ENCODE data around the gene ZNF629.
"Not testable (repeated sequence)": the region's sequence is repeated elsewhere in the genome, so short reads cannot be mapped to it uniquely, and the experiment has no call there.

The ZNF629 gene

DNA sequence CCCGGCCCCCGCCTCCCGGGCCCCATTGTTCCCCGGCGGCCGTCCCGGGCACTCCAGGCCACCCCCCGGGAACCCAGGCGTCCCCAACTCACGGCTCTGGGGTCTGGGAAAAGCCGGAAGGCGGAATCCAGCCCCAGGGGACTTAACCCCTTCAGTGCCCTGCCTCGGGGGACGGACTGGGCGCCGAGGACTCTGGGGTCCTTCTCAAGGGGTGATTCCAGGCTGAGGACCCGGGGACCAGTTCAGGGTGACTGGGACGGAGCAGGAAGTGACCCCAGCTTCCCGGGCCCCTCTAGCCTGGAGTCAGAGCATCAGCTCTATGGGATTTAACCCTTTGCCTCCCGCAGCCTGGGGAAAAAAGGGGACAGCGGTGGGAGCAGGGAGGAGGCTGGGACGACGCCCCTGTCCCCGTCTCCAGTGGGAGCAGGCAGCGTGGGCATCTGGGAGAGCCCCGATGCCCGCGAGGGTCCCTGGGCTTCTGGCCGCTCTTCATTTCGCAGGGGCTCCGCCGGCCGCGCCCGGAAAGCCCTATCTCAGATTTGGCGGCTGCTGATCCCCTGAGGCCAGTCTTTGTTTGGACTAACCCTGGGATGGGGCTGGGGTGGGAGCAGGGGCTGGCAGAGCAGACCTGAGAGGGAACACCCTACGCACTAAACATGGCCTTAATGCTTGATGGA is at the start of gene ZNF629:
Gene ZNF629 (minus strand): TSS at position 270 of the 677 bp plus-strand sequence. CDS start 2,723 bp downstream, outside the sequence.
- peak; percentile 67 for DNase-seq

DNA sequence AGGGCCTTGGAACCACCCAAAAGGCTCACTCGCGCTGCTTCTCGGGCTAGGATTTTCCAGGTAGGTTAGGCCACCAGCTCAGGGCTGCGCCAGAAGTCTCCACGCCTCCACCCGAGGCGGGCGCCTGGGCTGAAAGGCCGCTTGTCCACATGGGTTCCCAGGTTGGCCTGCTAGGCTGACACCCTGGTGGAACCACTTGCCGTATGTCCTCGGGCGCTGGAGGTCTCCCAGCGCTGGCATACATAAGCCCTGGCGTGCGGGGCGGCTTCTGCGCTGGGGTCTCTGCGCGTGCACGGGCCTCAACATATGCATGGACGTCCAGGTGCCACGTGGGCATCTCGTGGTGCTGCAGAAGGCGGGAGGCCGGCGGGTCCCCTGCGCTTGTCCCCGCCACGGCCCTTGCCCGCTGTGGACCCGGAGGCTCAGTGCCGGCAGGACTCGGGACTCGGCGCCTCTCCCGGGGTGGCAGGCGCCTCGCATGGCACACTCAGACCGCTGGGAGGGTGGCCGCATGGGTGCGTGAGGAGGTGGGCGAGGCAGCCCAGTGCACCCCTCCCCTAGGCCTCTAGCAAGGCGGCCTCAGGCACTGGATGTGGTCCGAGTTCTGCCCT is 47.2 kb upstream of the ZNF629 start:
- no peak for DNase-seq

DNA sequence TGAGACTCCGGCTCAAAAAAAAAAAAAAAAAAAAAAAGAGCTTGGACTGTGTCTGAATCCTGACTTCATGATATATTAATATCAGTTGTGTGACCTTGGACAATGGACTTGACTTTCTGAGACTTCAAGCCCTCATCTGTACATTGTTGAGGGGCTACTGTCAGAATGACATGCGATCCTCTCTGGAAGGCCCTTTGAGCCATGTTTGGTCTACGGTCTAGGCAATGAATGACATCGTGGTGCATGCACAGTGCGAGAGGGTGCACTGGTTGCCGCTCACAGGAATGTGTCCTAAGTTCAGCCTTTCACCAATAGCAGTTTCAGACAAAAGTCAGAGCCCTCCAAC is 43.0 kb upstream of the ZNF629 start:
- no peak for DNase-seq

DNA sequence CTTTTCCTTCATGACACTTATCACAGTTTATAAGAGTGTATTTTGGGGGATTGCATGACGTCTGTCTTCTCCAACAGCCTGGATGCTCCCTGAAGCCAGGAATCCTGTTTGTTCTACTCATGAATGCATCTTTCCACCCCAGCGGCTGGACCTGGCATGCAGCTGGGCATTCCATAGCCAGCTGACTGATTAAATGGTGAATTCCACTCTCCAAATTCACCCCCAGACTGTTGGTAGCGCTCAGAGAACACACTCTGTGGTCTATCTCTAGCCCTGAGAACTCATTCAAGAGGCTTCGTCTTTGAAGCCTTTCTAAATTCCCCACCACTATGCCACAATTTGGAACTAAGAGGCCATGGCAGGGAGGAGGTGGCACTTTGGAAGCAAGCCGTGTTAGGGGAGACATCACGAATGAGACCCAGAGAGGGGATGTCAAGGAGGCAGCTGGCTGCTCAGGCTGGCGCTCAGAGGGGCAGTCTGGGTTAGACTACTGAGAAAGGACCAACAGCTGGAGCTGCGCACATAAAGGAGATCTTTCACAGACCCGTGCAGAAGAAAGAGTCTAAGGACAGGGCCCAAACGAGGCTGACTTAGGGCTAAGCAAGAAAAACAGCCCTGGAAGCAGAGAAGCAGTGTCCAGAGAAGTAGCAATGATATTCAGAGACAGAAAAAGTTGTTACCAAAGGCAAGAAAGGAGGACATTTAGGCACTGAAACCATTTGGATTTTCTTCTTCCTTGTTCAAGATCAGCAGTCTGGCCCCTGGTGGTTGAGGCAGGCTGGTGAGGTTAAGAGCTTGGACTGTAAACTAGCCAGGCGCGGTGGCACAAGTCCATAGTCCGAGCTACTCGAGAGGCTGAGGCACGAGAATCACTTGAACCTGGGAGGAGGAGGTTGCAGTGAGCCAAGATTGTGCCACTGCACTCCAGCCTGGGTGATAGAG is 42.4 kb upstream of the ZNF629 start:
- no peak for DNase-seq

DNA sequence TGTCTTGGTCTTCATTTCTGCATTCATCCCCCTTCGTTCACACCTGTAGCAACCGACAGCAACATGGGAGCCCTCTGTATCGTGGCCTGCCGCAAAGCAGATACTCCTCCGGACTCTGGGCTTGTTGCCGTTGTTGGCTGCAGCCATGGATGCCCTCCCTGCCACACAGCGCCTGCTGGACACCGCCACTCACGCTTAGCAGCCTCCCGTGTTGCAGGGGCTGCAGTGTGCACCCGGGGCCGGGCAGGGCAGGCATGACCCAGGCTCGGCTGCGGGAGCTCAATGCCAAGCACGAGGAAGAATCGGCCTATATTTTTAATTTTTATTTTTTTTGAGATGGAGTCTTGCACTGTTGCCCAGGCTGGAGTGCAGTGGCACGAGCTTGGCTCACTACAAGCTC is 34.9 kb upstream of the ZNF629 start:
- DNase-seq: no peak

DNA sequence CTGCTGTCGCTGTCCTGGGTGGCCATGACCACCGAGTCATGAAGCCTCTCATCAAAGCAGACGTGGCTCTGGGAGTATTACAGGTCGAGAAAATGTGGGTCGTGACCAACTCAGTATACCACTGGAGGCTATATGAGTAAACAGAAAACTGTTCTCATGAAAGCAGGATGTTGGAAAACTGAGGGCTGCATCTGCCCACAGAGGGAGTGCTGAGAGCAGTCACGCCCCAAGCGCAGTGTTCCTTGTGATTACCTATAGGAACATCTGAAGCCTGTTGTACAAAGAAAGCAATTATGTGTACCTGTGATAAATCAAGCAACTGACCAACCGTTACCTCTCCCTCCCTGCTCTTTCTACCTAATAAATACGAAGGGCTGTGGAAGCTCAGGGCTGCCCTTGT is 34.4 kb upstream of the ZNF629 start:
- not testable (repeated sequence) for DNase-seq

DNA sequence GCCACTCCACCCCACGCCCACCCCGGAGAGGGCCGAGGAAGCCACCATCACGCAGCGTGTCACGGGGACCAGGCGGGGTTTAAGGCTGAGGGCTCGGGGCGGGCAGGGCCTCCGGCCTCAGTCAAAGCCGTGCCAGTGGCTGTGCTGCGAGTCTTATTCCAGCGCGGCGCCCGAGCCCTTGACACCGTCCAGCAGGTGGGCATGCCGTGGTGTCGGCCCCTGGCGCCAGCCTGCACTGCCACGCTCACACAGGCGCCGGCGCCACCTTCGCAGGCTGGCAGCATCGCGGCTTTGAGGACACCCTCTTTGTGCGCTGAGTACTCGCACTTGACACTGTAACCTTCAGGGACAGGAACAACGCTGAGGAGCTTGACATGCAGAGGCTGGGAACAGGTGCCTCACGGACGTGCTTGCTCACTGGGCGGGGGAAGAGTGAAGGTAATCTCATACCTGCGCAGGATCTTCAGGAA is 34.0 kb upstream of the ZNF629 start:
- DNase-seq: no peak

DNA sequence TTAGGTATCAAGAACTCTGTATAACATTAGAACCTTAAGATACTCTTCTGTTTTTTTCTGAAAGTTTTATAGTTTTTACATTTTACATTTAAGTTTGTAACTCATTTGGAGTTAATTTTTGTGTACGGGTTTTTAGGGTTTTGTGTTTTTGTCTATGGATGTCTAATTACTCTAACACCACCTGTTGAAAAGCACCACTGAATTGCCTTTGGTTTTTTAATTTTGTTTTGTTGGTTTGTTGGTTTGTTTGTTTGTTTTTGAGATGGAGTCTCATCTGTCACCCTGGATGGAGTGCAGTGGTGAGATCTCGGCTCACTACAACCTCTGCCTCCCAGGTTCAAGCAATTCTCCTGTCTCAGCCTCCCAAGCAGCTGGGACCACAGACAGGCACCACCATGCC is 29.8 kb upstream of the ZNF629 start:
- DNase-seq: no peak

DNA sequence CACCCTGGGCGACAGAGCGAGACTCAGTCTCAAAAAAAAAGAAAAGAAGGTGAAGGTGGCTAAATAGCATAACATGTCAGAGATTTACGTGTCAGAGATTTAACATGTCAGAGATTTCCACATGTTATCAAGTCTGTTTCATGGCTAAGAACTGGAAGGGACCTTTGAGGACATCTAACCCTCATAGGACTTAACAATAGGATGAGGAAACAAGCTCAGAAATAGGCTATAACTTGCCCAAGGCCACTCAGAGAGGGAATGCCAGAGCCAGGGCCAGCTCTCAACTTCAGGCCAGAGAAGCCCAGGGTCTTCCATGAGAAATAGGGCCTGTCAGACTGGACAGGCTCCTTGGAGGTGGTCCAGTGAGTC is 26.8 kb upstream of the ZNF629 start:
- no peak for DNase-seq

DNA sequence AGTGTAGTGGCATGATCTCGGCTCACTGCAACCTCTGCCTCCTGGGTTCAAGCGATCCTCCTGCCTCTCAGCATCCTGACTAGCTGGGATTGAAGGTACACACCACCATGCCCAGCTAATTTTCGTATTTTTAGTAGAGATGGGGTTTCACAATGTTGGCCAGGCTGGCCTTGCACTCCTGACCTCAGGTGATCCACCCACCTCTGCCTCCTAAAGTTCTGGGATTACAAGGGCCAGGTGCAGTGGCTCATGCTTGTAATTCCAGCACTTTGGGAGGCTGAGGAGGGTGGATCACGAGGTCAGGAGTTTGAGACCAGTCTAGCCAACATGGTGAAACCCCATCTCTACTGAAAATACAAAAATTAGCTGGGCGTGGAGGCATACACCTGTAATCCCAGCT is 22.7 kb upstream of the ZNF629 start:
- not testable (repeated sequence) for DNase-seq

DNA sequence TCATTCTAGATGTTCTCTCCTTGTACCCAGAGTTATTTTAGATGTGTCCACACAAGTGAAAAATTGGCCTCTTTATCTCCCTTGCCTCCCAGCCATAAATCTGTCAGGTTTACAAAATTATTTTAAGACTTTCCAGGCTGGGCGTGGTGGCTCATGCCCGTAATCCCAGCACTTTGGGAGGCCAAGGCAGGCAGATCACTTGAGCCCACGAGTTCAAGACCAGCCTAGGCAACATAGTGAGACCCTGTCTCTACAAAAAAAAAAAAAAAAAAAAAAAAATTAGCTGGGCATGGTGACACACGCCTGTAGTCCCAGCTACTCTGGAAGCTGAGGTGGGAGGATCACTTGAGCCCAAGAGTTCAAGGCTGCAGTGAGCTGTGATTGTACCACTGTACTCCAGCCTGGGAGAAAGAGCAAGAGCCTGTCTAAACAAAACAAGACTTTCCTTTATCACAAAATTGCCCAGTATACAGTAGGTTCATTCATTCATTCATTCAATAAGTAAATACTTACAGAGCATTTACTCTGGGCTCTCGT is 22.0 kb upstream of the ZNF629 start:
- not testable (repeated sequence) for DNase-seq

DNA sequence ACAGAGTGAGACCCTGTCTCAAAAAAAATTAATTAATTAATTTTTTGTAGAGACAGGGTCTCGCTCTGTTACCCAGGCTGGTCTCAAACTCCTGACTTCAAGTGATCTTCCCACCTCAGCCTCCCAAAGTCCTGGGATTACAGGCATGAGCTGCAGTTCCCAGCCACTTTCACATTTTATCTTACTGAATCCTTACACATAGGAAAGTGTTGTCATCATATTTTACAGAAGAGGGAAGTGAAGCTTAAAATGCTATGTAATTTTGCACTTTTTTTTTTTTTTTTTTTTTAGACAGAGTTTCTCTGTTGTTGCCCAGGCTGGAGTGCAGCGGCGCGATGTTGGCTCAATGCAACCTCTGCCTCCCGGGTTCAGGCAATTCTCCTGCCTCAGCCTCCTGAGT is 21.1 kb upstream of the ZNF629 start:
- DNase-seq: no peak

DNA sequence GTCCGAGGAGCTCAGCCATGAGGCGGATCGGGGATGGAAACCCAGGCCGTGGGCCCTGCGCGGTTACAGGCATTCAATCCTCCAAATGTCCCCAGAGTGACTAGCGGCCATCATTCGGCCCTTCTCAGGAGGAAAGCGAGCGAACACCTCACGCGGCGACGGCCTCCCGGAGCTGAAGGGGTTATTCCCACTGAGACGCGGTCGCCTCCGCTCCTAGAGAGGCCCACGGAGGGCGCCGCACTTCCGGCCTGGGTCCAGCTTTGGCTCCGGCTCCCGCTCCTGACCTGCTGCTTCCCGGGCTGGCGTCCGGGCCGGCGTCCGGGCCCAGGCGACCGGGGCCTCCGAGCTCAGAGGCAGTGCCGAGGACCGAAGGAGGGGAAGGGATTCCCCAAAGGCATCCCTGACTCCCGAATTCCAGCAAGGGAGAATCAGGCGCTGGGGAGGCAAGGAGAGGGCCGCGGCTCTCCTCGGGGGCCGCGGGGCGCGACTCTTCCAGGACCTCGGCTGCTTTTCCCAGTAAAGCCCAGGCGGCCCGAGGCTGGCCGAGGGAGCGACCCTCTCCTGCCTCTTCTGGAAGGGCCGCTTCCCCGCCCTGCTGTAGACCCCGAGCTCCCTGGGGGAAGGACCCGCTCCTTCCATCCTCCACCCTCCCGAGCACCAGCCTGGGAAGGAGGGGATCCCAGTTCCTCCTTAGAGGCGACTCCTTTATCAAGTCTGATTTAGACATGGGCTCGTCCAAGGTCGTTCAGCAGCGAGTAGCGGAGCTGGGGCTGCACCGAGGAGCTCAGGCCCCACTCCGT is 18.6 kb upstream of the ZNF629 start:
- DNase-seq: peak; percentile 68

DNA sequence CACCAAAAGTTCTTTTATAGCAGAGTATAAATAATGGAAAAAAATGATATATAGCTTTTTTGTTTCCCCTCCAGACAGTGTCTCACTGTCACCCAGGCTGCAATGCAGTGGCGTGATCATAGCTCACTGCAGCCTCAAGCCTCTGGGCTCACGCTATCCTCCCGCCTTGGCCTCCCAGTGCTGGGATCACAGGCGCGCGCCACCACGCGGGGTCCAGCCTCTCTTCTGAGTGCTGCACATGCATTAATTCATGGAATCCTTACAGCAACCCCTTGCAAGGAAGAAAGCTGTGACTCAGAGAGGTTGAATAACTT is 18.0 kb upstream of the ZNF629 start:
- no peak for DNase-seq

DNA sequence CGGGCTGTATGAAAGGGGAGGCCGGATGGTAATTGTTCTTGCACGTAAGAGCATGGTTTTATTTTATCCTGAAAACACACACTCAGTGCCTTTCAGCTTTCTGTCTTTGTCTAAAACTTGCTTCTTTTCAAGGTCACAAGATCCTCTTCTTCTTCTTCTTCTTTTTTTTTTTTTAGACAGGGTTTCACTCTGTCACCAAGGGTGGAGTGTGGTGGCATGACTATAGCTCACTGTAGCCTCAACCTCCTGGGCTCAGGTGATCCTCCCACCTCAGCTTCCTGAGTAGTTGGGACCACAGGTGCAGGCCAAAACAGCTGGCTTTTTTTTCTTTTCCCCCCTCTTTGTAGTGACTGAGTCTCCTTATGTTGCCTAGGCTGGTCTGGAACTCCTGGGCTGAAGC is 15.9 kb upstream of the ZNF629 start:
- no peak for DNase-seq

DNA sequence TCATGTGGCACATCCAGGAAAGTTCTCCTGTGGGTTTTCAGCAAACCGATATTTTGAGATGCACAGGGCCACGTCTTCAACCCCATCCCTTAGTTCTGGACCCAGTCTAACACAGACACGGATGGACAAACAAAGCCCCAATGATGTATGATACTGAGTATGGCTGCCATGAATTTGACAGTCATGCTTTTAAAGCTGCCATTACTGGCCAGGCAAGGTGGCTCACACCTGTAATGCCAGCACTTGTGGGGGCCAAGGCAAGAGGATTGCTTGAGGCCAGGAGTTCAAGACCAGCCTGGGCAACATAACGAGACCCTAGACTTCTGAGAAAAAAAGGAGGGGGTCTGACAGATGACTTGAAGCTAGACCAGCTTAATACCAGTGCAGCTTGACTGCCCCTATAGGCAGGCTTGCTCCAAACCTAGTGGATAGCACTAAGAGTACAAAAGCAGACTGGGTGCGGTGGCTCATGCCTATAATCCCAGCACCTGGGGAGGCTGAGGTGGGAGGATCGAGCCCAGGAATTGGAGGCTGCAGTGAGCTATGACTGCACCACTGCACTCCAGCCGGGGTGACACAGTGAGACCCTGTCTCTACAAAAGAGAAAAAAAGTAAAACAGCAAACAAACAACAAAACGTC is 10.8 kb upstream of the ZNF629 start:
- DNase-seq: no peak

DNA sequence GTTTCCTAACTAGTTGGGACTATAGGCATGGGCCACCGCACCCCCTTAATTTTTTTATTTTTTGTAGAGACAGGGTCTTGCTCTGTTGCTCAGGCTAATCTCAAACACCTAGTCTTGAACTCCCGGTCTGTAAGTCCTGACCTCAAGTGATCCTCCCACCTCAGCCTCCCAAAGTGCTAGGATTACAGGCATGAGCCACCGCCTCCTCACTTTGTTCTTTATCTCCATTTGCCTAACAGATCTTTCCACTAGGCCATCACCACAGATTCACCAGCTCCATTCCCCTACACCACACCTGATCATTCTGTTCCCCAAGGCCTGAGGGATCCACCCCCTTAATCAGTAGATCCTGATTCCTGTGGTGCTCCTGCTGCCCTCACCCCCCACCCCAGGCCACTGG is 7.6 kb upstream of the ZNF629 start:
- no peak for DNase-seq

DNA sequence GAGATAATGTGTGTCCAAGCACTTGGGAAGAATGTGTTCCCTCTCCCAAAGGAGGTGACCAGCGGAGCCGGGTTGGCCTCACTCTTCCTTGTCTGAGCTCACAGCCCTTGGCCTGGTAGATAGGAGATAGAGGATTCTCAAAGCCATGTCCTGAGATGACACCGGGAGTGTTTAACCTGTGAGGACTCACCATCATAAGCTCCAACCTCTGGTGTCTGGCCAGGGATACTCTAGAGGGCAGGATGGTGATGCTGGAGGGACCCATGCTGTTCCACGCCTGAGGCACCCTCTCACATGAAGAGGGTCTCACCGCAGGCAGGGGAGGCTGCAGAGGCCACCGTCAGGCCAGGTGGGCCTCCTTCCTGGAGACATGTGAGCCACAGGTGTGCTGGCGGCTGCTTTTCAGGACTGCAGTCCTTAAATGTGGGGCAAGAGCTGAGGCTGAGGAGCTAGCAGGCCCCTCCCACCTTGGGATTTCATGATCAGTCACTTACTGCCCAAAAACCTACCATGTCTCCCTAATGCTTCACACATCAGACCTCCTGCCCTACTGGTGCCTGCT is 6.6 kb upstream of the ZNF629 start:
- no peak for DNase-seq

DNA sequence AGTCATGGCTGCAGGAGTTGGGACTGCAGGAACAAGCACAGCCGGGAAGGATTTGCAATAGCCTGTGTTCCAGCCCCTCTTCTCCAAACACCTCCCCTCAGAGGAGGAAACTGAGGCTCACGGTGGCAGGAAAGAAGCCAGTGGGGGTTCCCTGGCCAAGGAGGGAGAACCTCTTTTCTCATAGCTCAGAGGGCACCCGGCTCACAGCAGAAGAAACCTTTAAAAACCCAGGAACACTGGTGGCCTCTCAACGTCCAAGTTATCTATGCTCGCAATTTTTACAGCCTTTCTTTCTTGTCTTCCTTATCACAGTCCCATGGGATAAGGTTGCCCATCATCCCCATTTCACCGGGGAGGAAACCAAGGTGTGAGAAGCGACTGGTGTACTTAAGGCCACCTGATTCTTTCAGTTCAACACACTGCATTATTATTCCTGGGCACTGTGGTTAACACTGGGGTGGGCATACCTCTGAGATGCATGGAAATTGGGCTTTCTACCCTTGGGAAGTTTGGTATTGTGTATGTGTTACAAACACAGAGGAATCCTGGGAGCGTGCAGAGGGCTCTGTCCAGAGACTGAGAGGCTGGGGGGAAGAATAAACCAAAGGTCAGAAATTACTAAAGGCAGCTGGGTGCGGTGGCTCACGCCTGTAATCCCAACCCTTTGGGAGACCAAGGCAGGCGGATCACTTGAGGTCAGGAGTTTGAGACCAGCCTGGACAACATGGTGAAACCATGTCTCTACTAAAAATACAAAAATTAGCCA is 791 bp upstream of the ZNF629 start:
- no peak for DNase-seq

DNA sequence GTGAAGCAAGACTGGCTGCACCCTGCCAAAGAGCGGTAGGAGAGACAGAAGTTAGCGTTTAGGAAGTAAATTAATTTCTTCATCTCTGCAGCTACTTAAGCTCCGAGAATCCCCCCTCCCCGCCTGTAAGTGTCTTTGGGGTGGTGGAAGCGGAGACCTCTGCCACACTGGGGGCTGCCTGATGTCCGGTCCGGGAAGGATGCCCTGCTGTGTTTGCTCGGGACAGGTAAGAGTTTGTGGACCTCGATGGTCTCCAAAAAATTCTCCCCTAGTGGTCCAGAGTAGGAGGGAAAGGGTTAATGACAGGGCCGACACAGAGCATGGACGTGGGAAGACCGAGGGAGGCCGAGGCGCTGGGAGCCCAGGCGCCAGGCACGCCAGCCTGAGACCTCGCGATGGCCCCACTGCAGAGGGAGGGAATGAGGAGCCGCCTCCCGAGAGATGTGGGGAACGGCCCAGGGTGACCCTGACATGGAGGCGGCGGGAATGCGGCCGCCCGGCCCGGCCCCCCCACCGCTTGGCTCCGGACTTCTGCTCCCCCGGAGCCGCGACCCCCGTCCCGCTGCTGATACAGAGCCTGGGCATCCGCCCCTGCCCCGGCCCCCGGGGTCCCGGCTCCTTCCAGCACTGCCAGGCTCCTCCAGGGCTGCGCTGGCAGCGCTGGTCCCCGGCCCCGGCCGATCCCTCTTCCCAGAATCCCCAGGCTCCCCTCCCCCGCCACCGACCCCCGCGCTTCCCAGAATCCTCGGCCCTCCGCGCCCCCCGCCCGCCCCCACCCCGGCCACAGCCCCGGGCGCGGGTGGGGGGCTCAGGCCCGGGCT is 680 bp downstream of the ZNF629 start:
- peak; percentile 4 for DNase-seq

All from DMS79 treated with DMSO at 0.1 percent for 48 hours (cell line).